SK-N-MC (cell line): ENCODE measurements around the gene ADCY3.

Source experiments
- EZH2 ChIP-seq: fragments of 200-600 bp; sonication (generic); IDR thresholded peaks from one replicate; pipeline ENCODE4 v1.6.1; 2017; ENCODE audit warnings: antibody characterized with exemption
- POLR2AphosphoS5 ChIP-seq: IDR thresholded peaks from 2 replicates; pipeline ENCODE4 v1.6.1; 2012; ENCODE audit warnings: mild to moderate bottlenecking, low read depth, low read length, borderline replicate concordance

- TF ChIP-seq EZH2: no peak
- no peak for TF ChIP-seq POLR2AphosphoS5
Measured at GRCh38 chr2:24939353-24939752, 19.3 kb upstream of the ADCY3 start.
